A549 (cell line): ENCODE results near the gene TREM2. TPM values are rescaled to one million over a fixed set of nuclear protein-coding genes. Genes with fewer than 3 reads are reported as not detected.

Experiments
- ATAC-seq, 2 experiments: fragments of 200-7000 bp in 1 of 2; fragments of >200 bp in 1 of 2; cut with Nextera tagmentation in 1 of 2; cut with Tn5 transposase in 1 of 2; 3 replicates each; pipeline versions ENCODE4 v1.8.0 to v1.9.1; 2018 to 2020; ENCODE audit warnings: mild to moderate bottlenecking in 1 of 2, moderate library complexity in 1 of 2
- CTCF ChIA-PET: fragments of 300-600 bp; sonication (Branson Sonifier 250); formaldehyde crosslinking; extraction: SDS; loops from one replicate; lab custom pipeline; 2021; ENCODE audit warnings: antibody characterized with exemption, inconsistent platforms; lab: Yijun Ruan, JAX
- POLR2A ChIA-PET: fragments of 350-600 bp; formaldehyde crosslinking; extraction: SDS; loops from one replicate; lab custom pipeline; 2021; ENCODE audit warnings: antibody characterized with exemption, inconsistent platforms; lab: Yijun Ruan, JAX
- DNase-seq, 2 experiments: peaks; one replicate each; pipeline versions ENCODE4 v3.0.0 to v3.0.0-alpha.2; 2011 to 2016; ENCODE audit warnings: low read depth in 1 of 2, low spot score in 1 of 2
- FAIRE-seq: peaks from 2 replicates; lab custom pipeline; 2011; peaks lifted over from hg19 to GRCh38; lab: Jason Lieb, UNC
- H3K27ac ChIP-seq, 2 experiments: fragments of >200 bp; sonication (Bioruptor Twin); formaldehyde crosslinking; 3 replicates each; pipeline ENCODE4 v1.5.1; 2016 to 2017
- H3K4me1 ChIP-seq: fragments of >200 bp; sonication (Bioruptor Twin); formaldehyde crosslinking; 3 replicates; pipeline ENCODE4 v1.6.1; 2016
- H3K4me2 ChIP-seq: fragments of >200 bp; sonication (Bioruptor Twin); formaldehyde crosslinking; 3 replicates; pipeline ENCODE4 v1.6.1; 2016
- H3K4me3 ChIP-seq: fragments of >200 bp; sonication (Bioruptor Twin); formaldehyde crosslinking; 3 replicates; pipeline ENCODE4 v1.5.1; 2016
- H3K9me3 ChIP-seq: fragments of >200 bp; sonication (Bioruptor Twin); formaldehyde crosslinking; 3 replicates; pipeline ENCODE4 v1.6.1; 2016
- ATOH8 ChIP-seq: fragments of 250-450 bp; sonication (Bioruptor Pico); IDR thresholded peaks from 2 replicates; pipeline ENCODE4 v1.5.0; 2020; ENCODE audit warnings: low read depth, mild to moderate bottlenecking, moderate library complexity
- BCL3 ChIP-seq: fragments of >200 bp; sonication (Bioruptor Twin); formaldehyde crosslinking; IDR thresholded peaks from 3 replicates; pipeline ENCODE4 v1.6.1; 2016
- CBX8 ChIP-seq: fragments of 200-600 bp; sonication (generic); IDR thresholded peaks from 2 replicates; pipeline ENCODE4 v1.6.1; 2016
- CEBPB ChIP-seq, 2 experiments: fragments of >200 bp in 1 of 2; sonication (Bioruptor Twin) in 1 of 2; formaldehyde crosslinking in 1 of 2; IDR thresholded peaks; 2 replicates each; pipeline ENCODE4 v1.6.1; 2012 to 2016
- CHD2 ChIP-seq: fragments of 150-350 bp; IDR thresholded peaks from 2 replicates; pipeline ENCODE4 v1.6.1; 2014; ENCODE audit warnings: low read length; ENCODE audit not compliant: partially characterized antibody
- CTCF ChIP-seq: fragments of >200 bp; sonication (Bioruptor Twin); formaldehyde crosslinking; IDR thresholded peaks from 3 replicates; pipeline ENCODE4 v1.5.1; 2016
- EHMT2 ChIP-seq: fragments of 200-600 bp; sonication (generic); IDR thresholded peaks from 2 replicates; pipeline ENCODE4 v1.6.1; 2016; ENCODE audit warnings: antibody characterized with exemption, low read depth, mild to moderate bottlenecking, moderate library complexity
- ELK1 ChIP-seq: fragments of 150-350 bp; IDR thresholded peaks from 2 replicates; pipeline ENCODE4 v1.6.1; 2014; ENCODE audit warnings: low read depth, mild to moderate bottlenecking, low read length
- ESRRA ChIP-seq: fragments of 150-350 bp; IDR thresholded peaks from 2 replicates; pipeline ENCODE4 v1.6.1; 2014; ENCODE audit warnings: mild to moderate bottlenecking, low read length, borderline replicate concordance
- FOSL2 ChIP-seq, 2 experiments: fragments of 450-650 bp in 1 of 2; fragments of >200 bp in 1 of 2; sonication (Bioruptor Twin) in 1 of 2; formaldehyde crosslinking; IDR thresholded peaks; 2 replicates each; pipeline versions ENCODE4 v1.5.0 to v1.6.1; 2016 to 2020; ENCODE audit warnings: mild to moderate bottlenecking in 1 of 2, moderate library complexity in 1 of 2
- FOXS1 ChIP-seq: fragments of 250-450 bp; sonication (Bioruptor Pico); IDR thresholded peaks from 2 replicates; pipeline ENCODE4 v1.5.0; 2020; ENCODE audit warnings: mild to moderate bottlenecking, moderate library complexity
- GATA3 ChIP-seq: IDR thresholded peaks from 2 replicates; pipeline ENCODE4 v1.6.1; 2012; ENCODE audit warnings: borderline replicate concordance
- HOXA7 ChIP-seq: fragments of 250-450 bp; sonication (Bioruptor Pico); IDR thresholded peaks from 2 replicates; pipeline ENCODE4 v1.5.0; 2020; ENCODE audit warnings: mild to moderate bottlenecking, moderate library complexity
- HOXB13 ChIP-seq: fragments of 250-450 bp; sonication (Bioruptor Pico); IDR thresholded peaks from 2 replicates; pipeline ENCODE4 v1.5.0; 2020; ENCODE audit warnings: low read depth, mild to moderate bottlenecking, moderate library complexity
- JUN ChIP-seq, 2 experiments: fragments of >200 bp; sonication (Bioruptor Twin); formaldehyde crosslinking; IDR thresholded peaks; 2 replicates in 1 of 2; 3 replicates in 1 of 2; pipeline ENCODE4 v1.6.1; 2016 to 2017
- JUNB ChIP-seq: fragments of >200 bp; sonication (Bioruptor Twin); formaldehyde crosslinking; IDR thresholded peaks from 2 replicates; pipeline ENCODE4 v1.6.1; 2016
- KDM1A ChIP-seq: fragments of 200-600 bp; sonication (generic); IDR thresholded peaks from 2 replicates; pipeline ENCODE4 v1.6.1; 2016; ENCODE audit warnings: low read depth, mild to moderate bottlenecking
- NPAS2 ChIP-seq: fragments of 250-450 bp; sonication (Bioruptor Pico); IDR thresholded peaks from 2 replicates; pipeline ENCODE4 v1.8.0; 2022; ENCODE audit warnings: mild to moderate bottlenecking, moderate library complexity, borderline replicate concordance
- NR3C1 ChIP-seq: fragments of >200 bp; sonication (Bioruptor Twin); formaldehyde crosslinking; IDR thresholded peaks from 3 replicates; pipeline ENCODE4 v1.6.1; 2017
- PHF8 ChIP-seq: fragments of 200-600 bp; sonication (generic); IDR thresholded peaks from 2 replicates; pipeline ENCODE4 v1.6.1; 2016; ENCODE audit warnings: low read depth, mild to moderate bottlenecking, antibody characterized with exemption, moderate library complexity, borderline replicate concordance
- RAD21 ChIP-seq, 2 experiments: fragments of >200 bp in 1 of 2; sonication (Bioruptor Twin) in 1 of 2; formaldehyde crosslinking in 1 of 2; IDR thresholded peaks in 1 of 2; conservative IDR thresholded peaks in 1 of 2; 2 replicates in 1 of 2; 3 replicates in 1 of 2; pipeline ENCODE4 v1.6.1; 2012 to 2018; ENCODE audit warnings: inconsistent platforms in 1 of 2
- RFX5 ChIP-seq: fragments of 450-650 bp; IDR thresholded peaks from 2 replicates; pipeline ENCODE4 v1.7.1; 2014; ENCODE audit warnings: antibody characterized with exemption, mild to moderate bottlenecking, moderate library complexity
- RNF2 ChIP-seq: fragments of 200-600 bp; sonication (generic); IDR thresholded peaks from 2 replicates; pipeline ENCODE4 v1.6.1; 2016; ENCODE audit warnings: low read depth, mild to moderate bottlenecking, antibody characterized with exemption, moderate library complexity, borderline replicate concordance
- TFCP2L1 ChIP-seq: fragments of 250-450 bp; sonication (Bioruptor Pico); IDR thresholded peaks from 2 replicates; pipeline ENCODE4 v1.5.0; 2021; ENCODE audit warnings: mild to moderate bottlenecking
- ZC3H11A ChIP-seq: fragments of 450-650 bp; IDR thresholded peaks from 2 replicates; pipeline ENCODE4 v1.6.1; 2014; ENCODE audit warnings: antibody characterized with exemption, mild to moderate bottlenecking
- WGBS: methylation state at CpG from one replicate; pipeline ENCODE4 v1.1.6; 2017; ENCODE audit errors: missing lambda C conversion rate; 5-methylcytosine and 5-hydroxymethylcytosine counted together
- polyA plus RNA-seq, 4 experiments: library from polyadenylated mRNA; depleted of rRNA in 3 of 4; stranded (reverse); fragments of >200 nt; fragmentation: RNase III in 1 of 4; extraction: RNeasy Plus Mini Kit Qiagen cat#74134 plus additional on column Dnase treatment in 1 of 4; gene quantifications; 2 replicates in 3 of 4; 3 replicates in 1 of 4; pipeline ENCODE4 v1.2.3, GENCODE V29; 2011 to 2017
- TF ChIP-seq, protein P1 (sequence below): fragments of >200 bp; sonication (Bioruptor Twin); formaldehyde crosslinking; IDR thresholded peaks from 2 replicates; pipeline ENCODE4 v1.6.1; 2016

The TREM2 gene
- polyA plus RNA-seq, 2 of the 4 experiments (the other 2 are of a cell fraction), result not detected

- ChIA-PET CTCF (interaction anchor here (1.1 to 1.3 kb wide), 2 partner anchors 10 to 84 kb away, joined by 3 read pairs; no protein-coding TSS in a partner anchor), POLR2A (no interaction called here)
- no peak overlapping the region for H3K4me2 ChIP-seq
- H3K4me3 ChIP-seq, result no peak overlapping the region
- no peaks in the 10 kb centered on the region for H3K9me3 ChIP-seq
- H3K4me1 ChIP-seq, result no peaks in the 10 kb centered on the region
- TF ChIP-seq RAD21 (conservative IDR thresholded peaks at IDR 0.05 in 1 of 2, IDR thresholded peaks at IDR 0.05 in 1 of 2), result no peak
- TF ChIP-seq RFX5, result no peak
- TF ChIP-seq TFCP2L1 (CRISPR knock-in tag), result no peak
- TF ChIP-seq, protein P1, sequence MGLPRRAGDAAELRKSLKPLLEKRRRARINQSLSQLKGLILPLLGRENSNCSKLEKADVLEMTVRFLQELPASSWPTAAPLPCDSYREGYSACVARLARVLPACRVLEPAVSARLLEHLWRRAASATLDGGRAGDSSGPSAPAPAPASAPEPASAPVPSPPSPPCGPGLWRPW, result no peak
- no peak for TF ChIP-seq BCL3
- TF ChIP-seq EHMT2, result no peak
- TF ChIP-seq FOXS1, result no peak
- no peak for TF ChIP-seq ESRRA
- no peak for TF ChIP-seq CTCF
- TF ChIP-seq ATOH8 (CRISPR knock-in tag), result no peak
- TF ChIP-seq RNF2, result no peak
- TF ChIP-seq GATA3, result no peak
- no peak for TF ChIP-seq CBX8
- no peak for TF ChIP-seq HOXA7 (CRISPR knock-in tag)
- TF ChIP-seq HOXB13 (CRISPR knock-in tag), result no peak
- TF ChIP-seq NR3C1, result no peak
- no peak for TF ChIP-seq JUNB
- no peak; a peak in 1 of 6 replicates for ATAC-seq
- DNase-seq, result no peak
- H3K27ac ChIP-seq, result no peak overlapping the region
- FAIRE-seq, result no peak
- 79% methylated on average over 12 of the region's 12 CpGs for WGBS
Measured at GRCh38 chr6:41176189-41176588, 13.3 kb upstream of the TREM2 start.

DNA sequence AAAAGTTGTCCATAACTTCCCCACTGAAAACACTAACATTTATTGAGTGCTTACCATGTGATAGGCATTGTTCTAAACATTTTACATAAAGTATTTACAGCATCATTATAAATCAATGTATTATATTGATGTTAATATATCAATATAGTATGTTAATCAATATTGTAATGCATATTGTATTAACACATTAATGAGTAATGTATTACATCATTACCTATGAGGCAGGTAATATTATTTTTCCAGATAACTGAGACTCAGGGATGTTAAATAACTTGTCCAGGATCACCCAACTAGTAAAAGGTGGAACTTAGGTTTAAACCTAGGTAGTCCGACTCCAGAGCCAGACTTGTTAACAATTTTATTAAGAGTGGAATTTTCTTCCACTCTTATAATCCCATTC lies 12.2 kb upstream of the TREM2 start:
- Histone ChIP-seq H3K9me3 (no peaks in the 10 kb centered on the region), H3K4me1 (no peaks in the 10 kb centered on the region), H3K4me3 (no peak overlapping the region)
- POLR2A ChIA-PET, result no interaction called here
- DNase-seq (no peak), FAIRE-seq (no peak)
- WGBS, result 71% methylated on average over 1 of the region's 1 CpG
- TF ChIP-seq JUNB, result no peak
- TF ChIP-seq PHF8, result no peak
- no peak for TF ChIP-seq FOSL2 (IDR thresholded peaks at IDR 0.05)
- TF ChIP-seq FOSL2 (CRISPR knock-in tag; IDR thresholded peaks at IDR 0.05), result no peak
- TF ChIP-seq HOXA7 (CRISPR knock-in tag), result no peak
- no peak for TF ChIP-seq ZC3H11A
- TF ChIP-seq NPAS2 (CRISPR knock-in tag), result no peak
- no peak for TF ChIP-seq JUN (IDR thresholded peaks at IDR 0.05)
- no peak for TF ChIP-seq CTCF
- TF ChIP-seq RNF2, result no peak
- no peak for TF ChIP-seq GATA3
- TF ChIP-seq ELK1, result no peak
- no peak for TF ChIP-seq CEBPB (IDR thresholded peaks at IDR 0.05)
- TF ChIP-seq KDM1A, result no peak
- no peak for TF ChIP-seq ATOH8 (CRISPR knock-in tag)
- TF ChIP-seq, protein P1, result no peak
- TF ChIP-seq CHD2, result no peak
- TF ChIP-seq, all 56 proteins: peak for 0
- CTCF ChIA-PET, result no interaction called here
- Histone ChIP-seq H3K27ac (no peak overlapping the region), H3K4me2 (no peak overlapping the region)
- no peak for ATAC-seq
